ENCODE data around the gene VPS18. TPM values are rescaled to one million over a fixed set of nuclear protein-coding genes. Genes with fewer than 3 reads are reported as not detected.
A peak's percentile ranks its signal among the peaks of the same experiment; 100 is the strongest.

The VPS18 gene
- total and polyA plus RNA-seq, 4 donors: 16.1 to 31.5 (median 21.1) TPM

GRCh38 chr15:40949756-40950207 is 55.5 kb downstream of the VPS18 start:
- no peaks in the 10 kb centered on the region for H3K9me3 ChIP-seq (ENCODE audit: control insufficient read depth in 4 of 4, insufficient read depth in 3 of 4, low read length in 3 of 4)
- H3K4me3 ChIP-seq: no peak overlapping the region
- H3K4me1 ChIP-seq (ENCODE audit: control insufficient read depth in 5 of 5, insufficient read depth in 5 of 5, low read length in 5 of 5): peaks cover 0 to 10% (median 0%) of the 10 kb centered on the region in 5 donors
- H3K27ac ChIP-seq (ENCODE audit: low read depth in 1 of 2, low read length in 1 of 2): peak overlapping the region in 1 of 2 donors; percentile 41
- ATAC-seq (ENCODE audit: insufficient read depth, low FRiP score) (no peak), DNase-seq (no peak)
- H3K9ac ChIP-seq (ENCODE audit: insufficient read depth in 1 of 2, low read length in 2 of 2): no peak overlapping the region
- no peaks in the 10 kb centered on the region for H3K36me3 ChIP-seq (ENCODE audit: control insufficient read depth in 4 of 4, insufficient read depth in 4 of 4, low read length in 4 of 4)
- no peaks in the 10 kb centered on the region for H3K27me3 ChIP-seq (ENCODE audit: control insufficient read depth in 3 of 3, insufficient read depth in 3 of 3, low read length in 2 of 3)
- TF ChIP-seq CTCF (IDR thresholded peaks at IDR 0.05; ENCODE audit: control extremely low read depth, extremely low read depth): no peak
- WGBS, 2 donors: 54 to 58% methylated on average over 7 of the region's 7 CpGs

- ATAC-seq (ENCODE audit: insufficient read depth, low FRiP score): no peak
These were observed 57.5 kb downstream of the VPS18 start for GRCh38 chr15:40951764-40952163.

GRCh38 chr15:40952301-40952900 is 58.2 kb downstream of the VPS18 start:
- no peaks in the 10 kb centered on the region for H3K9me3 ChIP-seq (ENCODE audit: control insufficient read depth in 4 of 4, insufficient read depth in 3 of 4, low read length in 3 of 4)
- H3K36me3 ChIP-seq (ENCODE audit: control insufficient read depth in 4 of 4, insufficient read depth in 4 of 4, low read length in 4 of 4): peaks cover 0 to 2% (median 0%) of the 10 kb centered on the region in 4 donors
- peak overlapping the region; percentile 38 to 93 for H3K27ac ChIP-seq (ENCODE audit: low read depth in 1 of 2, low read length in 1 of 2)
- H3K27me3 ChIP-seq (ENCODE audit: control insufficient read depth in 3 of 3, insufficient read depth in 3 of 3, low read length in 2 of 3): no peaks in the 10 kb centered on the region
- 55 to 61% methylated on average over 23 of the region's 23 CpGs for WGBS, 2 donors
- peaks cover 0 to 21% (median 0%) of the 10 kb centered on the region in 5 donors for H3K4me1 ChIP-seq (ENCODE audit: control insufficient read depth in 5 of 5, insufficient read depth in 5 of 5, low read length in 5 of 5)
- TF ChIP-seq CTCF (IDR thresholded peaks at IDR 0.05; ENCODE audit: control extremely low read depth, extremely low read depth): no peak
- H3K4me3 ChIP-seq: peak overlapping the region; percentile 53
- DNase-seq: no peak
- no peak for ATAC-seq (ENCODE audit: insufficient read depth, low FRiP score)
- H3K9ac ChIP-seq (ENCODE audit: insufficient read depth in 1 of 2, low read length in 2 of 2): no peak overlapping the region

More at GRCh38 chr15:40951764-40952163, 57.5 kb downstream of the VPS18 start:
- Histone ChIP-seq H3K9ac (ENCODE audit: insufficient read depth in 1 of 2, low read length in 2 of 2) (no peak overlapping the region), H3K36me3 (ENCODE audit: control insufficient read depth in 4 of 4, insufficient read depth in 4 of 4, low read length in 4 of 4) (peaks cover 0 to 2% (median 0%) of the 10 kb centered on the region in 4 donors), H3K4me1 (ENCODE audit: control insufficient read depth in 5 of 5, insufficient read depth in 5 of 5, low read length in 5 of 5) (peaks cover 0 to 18% (median 0%) of the 10 kb centered on the region in 5 donors), H3K27ac (ENCODE audit: low read depth in 1 of 2, low read length in 1 of 2) (no peak overlapping the region), H3K4me3 (no peak overlapping the region), H3K27me3 (ENCODE audit: control insufficient read depth in 3 of 3, insufficient read depth in 3 of 3, low read length in 2 of 3) (no peaks in the 10 kb centered on the region), H3K9me3 (ENCODE audit: control insufficient read depth in 4 of 4, insufficient read depth in 3 of 4, low read length in 3 of 4) (no peaks in the 10 kb centered on the region)
- DNase-seq: no peak
- TF ChIP-seq CTCF (IDR thresholded peaks at IDR 0.05; ENCODE audit: control extremely low read depth, extremely low read depth): no peak
- WGBS, 2 donors: 94 to 97% methylated on average over 4 of the region's 4 CpGs

Measured in lung (tissue), 12 donors.